Fibroblast of lung (primary cell): ENCODE data around the gene PRELID1. TPM values are rescaled to one million over a fixed set of nuclear protein-coding genes. Genes with fewer than 3 reads are reported as not detected.

ENCODE experiments used
- DNase-seq, 2 donors: peaks; one replicate each; pipeline versions ENCODE4 v3.0.0 to v3.0.0-alpha.2; 2010; ENCODE audit warnings: low read depth in 2 of 2
- H2AFZ ChIP-seq: 2 replicates; pipeline ENCODE4 v1.5.1; 2012; ENCODE audit warnings: low read length, control low read depth, inconsistent platforms
- H3K27ac ChIP-seq: 2 replicates; pipeline ENCODE4 v1.5.1; 2011; ENCODE audit warnings: low read length, control low read depth; ENCODE audit not compliant: insufficient read depth
- H3K27me3 ChIP-seq: 2 replicates; pipeline ENCODE4 v1.5.1; 2011; ENCODE audit warnings: mild to moderate bottlenecking, low read length; ENCODE audit not compliant: control insufficient read depth, insufficient read depth
- H3K36me3 ChIP-seq: 2 replicates; pipeline ENCODE4 v1.5.1; 2011; ENCODE audit warnings: low read length; ENCODE audit not compliant: control insufficient read depth, insufficient read depth
- H3K4me1 ChIP-seq: 2 replicates; pipeline ENCODE4 v1.5.1; 2011; ENCODE audit warnings: low read length; ENCODE audit not compliant: control insufficient read depth, insufficient read depth; ENCODE audit errors: extremely low read depth
- H3K4me2 ChIP-seq: 2 replicates; pipeline ENCODE4 v1.5.1; 2011; ENCODE audit warnings: low read length, control low read depth; ENCODE audit not compliant: insufficient read depth; ENCODE audit errors: extremely low read depth
- H3K4me3 ChIP-seq, 4 experiments: fragments of 200-600 bp in 1 of 4; sonication (generic) in 1 of 4; replicated peaks in 1 of 4; 2 replicates each; pipeline ENCODE4 v1.5.1; 2011 to 2016; ENCODE audit warnings: low read length in 4 of 4, low read depth in 3 of 4, mild to moderate bottlenecking in 3 of 4, control low read depth in 2 of 4, inconsistent platforms in 1 of 4, mixed read lengths in 1 of 4; ENCODE audit not compliant: insufficient read depth in 1 of 4; ENCODE audit errors: control extremely low read depth in 1 of 4
- H3K79me2 ChIP-seq: 2 replicates; pipeline ENCODE4 v1.5.1; 2012; ENCODE audit warnings: mild to moderate bottlenecking, low read length, inconsistent platforms; ENCODE audit not compliant: control insufficient read depth, insufficient read depth
- H3K9ac ChIP-seq: 2 replicates; pipeline ENCODE4 v1.5.1; 2011; ENCODE audit warnings: mild to moderate bottlenecking, low read length, control low read depth; ENCODE audit not compliant: insufficient read depth
- H3K9me3 ChIP-seq: 2 replicates; pipeline ENCODE4 v1.5.1; 2012; ENCODE audit warnings: low read depth, low read length; ENCODE audit not compliant: control insufficient read depth, insufficient read depth
- H4K20me1 ChIP-seq: 2 replicates; pipeline ENCODE4 v1.5.1; 2011; ENCODE audit warnings: low read length; ENCODE audit not compliant: control insufficient read depth, insufficient read depth; ENCODE audit errors: extremely low read depth
- CTCF ChIP-seq, 2 donors: IDR thresholded peaks in 1 of 2; conservative IDR thresholded peaks in 1 of 2; 1 replicate in 1 of 2; 2 replicates in 1 of 2; pipeline ENCODE4 v1.5.1; 2011 to 2012; ENCODE audit warnings: low read length in 2 of 2, control low read depth in 1 of 2, inconsistent platforms in 1 of 2, low read depth in 1 of 2, mild to moderate bottlenecking in 1 of 2
- EZH2 ChIP-seq: IDR thresholded peaks from 2 replicates; pipeline ENCODE4 v1.5.1; 2012; ENCODE audit warnings: low read length, control low read depth, mild to moderate bottlenecking; ENCODE audit errors: missing control alignments
- polyA plus RNA-seq, 2 donors: library from polyadenylated mRNA; depleted of rRNA in 1 of 2; stranded (reverse) in 1 of 2; unstranded in 1 of 2; fragments of >200 nt; gene quantifications; 2 replicates each; pipeline ENCODE4 v1.2.1, GENCODE V29; 2011 to 2012; ENCODE audit warnings: missing spikeins in 1 of 2
- total RNA-seq: library from RNA; depleted of rRNA; stranded (reverse); fragments of >200 nt; gene quantifications from 2 replicates; pipeline ENCODE4 v1.2.1, GENCODE V29; 2014

Gene PRELID1
- total and polyA plus RNA-seq, 2 donors (not counting 1 experiment from before 2014, with no cell fraction given), result 64.2 to 145 TPM

- DNase-seq, result no peak
- no peak for TF ChIP-seq EZH2
- TF ChIP-seq CTCF (conservative IDR thresholded peaks at IDR 0.05 in 1 of 2, IDR thresholded peaks at IDR 0.05 in 1 of 2; ENCODE audit: low read depth in 1 of 2, low read length in 2 of 2), result no peak
- no peaks in the 10 kb centered on the region for H3K27me3 ChIP-seq
- no peak overlapping the region for H3K27ac ChIP-seq
- H3K4me2 ChIP-seq, result no peak overlapping the region
- H3K4me3 ChIP-seq, result no peak overlapping the region
- H2AFZ ChIP-seq, result no peak overlapping the region
- no peak overlapping the region for H3K9ac ChIP-seq
- no peaks in the 10 kb centered on the region for H3K9me3 ChIP-seq
- H3K36me3 ChIP-seq, result peaks cover 16% of the 10 kb centered on the region
- no peaks in the 10 kb centered on the region for H3K4me1 ChIP-seq
- no peaks in the 10 kb centered on the region for H4K20me1 ChIP-seq
- H3K79me2 ChIP-seq, result no peaks in the 10 kb centered on the region
These were observed 11.9 kb upstream of the PRELID1 start for GRCh38 chr5:177291735-177292134.

- no peaks in the 10 kb centered on the region for H4K20me1 ChIP-seq
- no peak overlapping the region for H3K27ac ChIP-seq
- DNase-seq, result no peak
- H3K4me1 ChIP-seq, result no peaks in the 10 kb centered on the region
- H2AFZ ChIP-seq, result no peak overlapping the region
- H3K36me3 ChIP-seq, result peaks cover 15% of the 10 kb centered on the region
- no peak overlapping the region for H3K9ac ChIP-seq
- H3K4me2 ChIP-seq, result no peak overlapping the region
- H3K79me2 ChIP-seq, result no peaks in the 10 kb centered on the region
- TF ChIP-seq CTCF (conservative IDR thresholded peaks at IDR 0.05 in 1 of 2, IDR thresholded peaks at IDR 0.05 in 1 of 2; ENCODE audit: low read depth in 1 of 2, low read length in 2 of 2) (no peak), EZH2 (no peak)
- H3K27me3 ChIP-seq, result no peaks in the 10 kb centered on the region
- H3K4me3 ChIP-seq, result no peak overlapping the region
- H3K9me3 ChIP-seq, result no peaks in the 10 kb centered on the region
These were observed 9.6 kb upstream of the PRELID1 start for GRCh38 chr5:177293819-177294581.

- Histone ChIP-seq H3K9me3 (no peaks in the 10 kb centered on the region), H3K36me3 (peaks cover 15% of the 10 kb centered on the region), H3K27me3 (no peaks in the 10 kb centered on the region), H3K9ac (no peak overlapping the region), H3K4me1 (no peaks in the 10 kb centered on the region), H3K79me2 (no peaks in the 10 kb centered on the region), H2AFZ (no peak overlapping the region), H4K20me1 (no peaks in the 10 kb centered on the region), H3K4me3 (no peak overlapping the region), H3K4me2 (no peak overlapping the region), H3K27ac (no peak overlapping the region)
- no peak for TF ChIP-seq CTCF (conservative IDR thresholded peaks at IDR 0.05 in 1 of 2, IDR thresholded peaks at IDR 0.05 in 1 of 2; ENCODE audit: low read depth in 1 of 2, low read length in 2 of 2)
- no peak for TF ChIP-seq EZH2
- no peak for DNase-seq
These were observed 9.0 kb upstream of the PRELID1 start for GRCh38 chr5:177294632-177295031.
